ENCODE measurements around the gene SUMO1. TPM values are rescaled to one million over a fixed set of nuclear protein-coding genes. Genes with fewer than 3 reads are reported as not detected.

SUMO1 gene
- total RNA-seq, 1 donor from 2014 or later, result 68.0 TPM

DNA sequence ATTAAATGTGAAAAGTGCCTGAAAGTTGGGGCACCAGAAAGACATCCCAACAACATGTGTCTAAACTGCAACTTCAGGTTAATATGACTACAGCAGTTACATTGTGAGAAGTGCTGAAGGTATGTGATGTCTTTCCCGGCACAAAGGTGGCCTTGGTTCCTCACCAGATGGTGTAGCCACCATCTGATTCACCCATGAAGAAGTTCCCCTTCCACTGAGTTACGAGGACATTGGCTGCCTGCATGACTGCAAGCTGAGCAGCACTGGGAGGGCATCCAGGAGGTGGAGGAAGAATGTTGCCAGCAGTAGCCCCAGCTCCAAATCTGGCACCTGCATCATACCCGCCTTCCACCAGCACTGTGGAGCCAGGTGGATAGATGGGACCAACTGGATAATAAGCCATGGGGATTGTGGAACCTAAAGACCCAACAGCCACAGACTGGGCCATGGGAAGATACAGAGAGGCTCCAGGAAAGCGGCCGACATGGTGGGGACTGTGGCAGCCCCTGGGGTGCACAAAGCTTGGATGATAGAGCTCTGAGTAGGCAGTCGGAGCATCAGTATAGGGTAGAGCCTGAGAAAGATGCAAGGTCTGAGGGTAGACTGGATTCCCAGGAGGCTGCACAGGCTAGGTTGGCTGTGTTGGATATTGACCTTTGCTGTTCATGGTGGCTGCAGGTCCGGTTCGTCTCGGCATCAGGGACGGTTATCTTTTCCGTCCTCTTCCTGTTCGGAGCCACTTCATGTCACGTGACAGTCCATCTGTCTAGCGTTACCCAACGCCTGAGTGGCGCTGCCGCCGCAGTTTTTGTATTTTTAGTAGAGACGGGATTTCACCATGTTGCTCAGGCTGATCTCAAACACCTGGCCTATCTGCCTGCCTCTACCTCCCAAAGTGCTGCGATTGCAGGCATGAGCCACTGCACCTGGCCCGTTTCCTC, 36.9 kb downstream of the SUMO1 start:
- no peak for DNase-seq (ENCODE audit: low spot score)

DNA sequence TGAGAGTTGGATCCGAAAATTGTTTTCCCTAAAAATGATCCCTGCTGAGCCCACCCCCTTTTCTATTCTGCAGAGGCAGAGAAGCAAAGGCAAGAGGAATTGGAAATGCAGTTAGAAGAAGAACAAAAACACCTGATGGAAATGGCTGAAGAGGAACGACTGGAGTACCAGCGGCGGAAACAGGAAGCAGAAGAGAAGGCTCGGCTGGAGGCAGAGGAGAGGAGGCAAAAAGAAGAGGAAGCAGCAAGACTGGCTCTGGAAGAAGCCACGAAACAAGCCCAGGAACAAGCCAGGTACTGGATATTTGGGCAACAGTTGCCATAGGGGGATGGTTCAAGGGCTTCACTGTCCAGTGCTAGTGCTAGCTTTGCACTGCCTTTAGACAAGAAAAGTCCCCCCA, 41.7 kb downstream of the SUMO1 start:
- no peak for DNase-seq (ENCODE audit: low spot score)

DNA sequence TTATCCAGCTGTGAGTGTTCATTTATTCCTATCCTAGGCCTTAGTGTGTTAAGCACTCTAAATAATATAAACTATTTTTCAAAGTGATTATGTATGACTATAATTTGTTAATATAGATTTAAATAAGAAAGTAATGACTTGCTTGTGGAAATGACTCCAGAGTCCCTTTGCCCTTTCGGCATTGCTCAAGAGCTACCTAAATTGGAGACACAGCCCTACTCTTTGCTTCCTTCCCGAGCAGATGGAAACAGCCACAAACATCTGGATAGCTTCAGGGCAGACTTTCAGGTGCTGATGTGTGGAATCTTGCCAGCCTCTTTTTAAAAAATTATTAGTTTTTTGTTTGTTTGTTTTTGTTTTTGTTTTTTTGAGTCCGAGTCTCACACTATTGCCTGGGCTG, 44.0 kb downstream of the SUMO1 start:
- DNase-seq (ENCODE audit: low spot score), result no peak

DNA sequence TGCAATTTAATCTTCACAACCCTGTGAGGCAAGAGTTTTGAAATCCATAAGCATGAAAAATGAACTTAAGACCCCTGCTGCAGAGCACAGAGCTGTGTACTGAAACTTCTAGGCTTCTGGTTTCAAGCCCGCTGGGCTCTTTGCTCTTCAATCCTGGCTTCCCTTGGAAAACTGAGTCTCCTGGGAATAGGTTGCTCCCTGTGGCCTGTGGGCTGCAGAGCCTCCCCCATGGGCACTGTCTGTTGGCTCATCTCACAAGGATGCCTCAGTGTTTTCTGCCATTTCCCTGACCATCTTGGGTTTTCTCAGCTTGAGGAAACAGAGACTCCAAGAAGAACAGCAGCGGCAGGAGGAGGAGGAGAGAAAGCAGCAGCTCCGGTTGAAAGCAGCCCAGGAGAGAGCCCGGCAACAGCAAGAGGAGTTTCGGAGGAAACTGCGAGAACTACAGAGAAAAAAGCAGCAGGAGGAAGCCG, 44.5 kb downstream of the SUMO1 start:
- DNase-seq (ENCODE audit: low spot score), result peak; percentile 68

DNA sequence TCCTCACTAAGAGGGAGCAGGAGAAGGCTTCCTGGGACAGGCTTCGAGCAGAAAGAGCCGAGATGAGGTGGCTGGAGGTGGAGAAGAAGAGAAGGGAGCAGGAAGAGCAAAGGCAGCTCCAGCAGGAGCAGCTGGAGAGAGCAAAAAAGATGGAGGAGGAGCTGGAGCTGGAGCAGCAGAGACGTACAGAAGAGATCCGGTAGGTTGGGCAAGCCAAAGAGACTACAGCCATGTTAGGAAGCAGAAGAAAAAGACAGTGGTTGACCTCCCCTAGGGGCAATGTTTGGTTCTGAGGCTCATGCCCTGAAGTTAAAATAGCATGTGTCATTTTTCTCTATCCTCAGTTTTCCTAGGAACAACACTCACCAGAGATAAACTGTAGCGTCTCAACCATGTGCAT, 45.1 kb downstream of the SUMO1 start:
- DNase-seq (ENCODE audit: low spot score), result no peak

DNA sequence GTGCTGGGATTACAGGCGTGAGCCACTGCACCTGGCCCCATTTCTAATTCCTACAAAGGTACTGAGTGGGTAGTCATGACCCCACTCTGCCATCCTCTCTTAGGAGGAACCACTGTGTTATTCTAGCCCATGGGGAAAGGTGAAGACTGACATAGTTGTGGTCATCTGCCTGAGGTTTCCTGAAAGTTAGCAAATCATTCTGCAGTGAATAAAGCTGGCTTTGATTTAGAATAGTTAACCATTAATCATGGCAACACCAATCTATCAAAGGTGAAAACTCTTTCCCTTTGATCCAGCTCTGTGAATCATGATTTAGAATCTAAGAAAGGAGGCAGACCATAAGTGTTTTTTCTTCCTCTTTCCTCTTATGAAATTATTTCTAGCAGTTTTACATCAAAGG, 50.8 kb downstream of the SUMO1 start:
- DNase-seq (ENCODE audit: low spot score), result no peak

DNA sequence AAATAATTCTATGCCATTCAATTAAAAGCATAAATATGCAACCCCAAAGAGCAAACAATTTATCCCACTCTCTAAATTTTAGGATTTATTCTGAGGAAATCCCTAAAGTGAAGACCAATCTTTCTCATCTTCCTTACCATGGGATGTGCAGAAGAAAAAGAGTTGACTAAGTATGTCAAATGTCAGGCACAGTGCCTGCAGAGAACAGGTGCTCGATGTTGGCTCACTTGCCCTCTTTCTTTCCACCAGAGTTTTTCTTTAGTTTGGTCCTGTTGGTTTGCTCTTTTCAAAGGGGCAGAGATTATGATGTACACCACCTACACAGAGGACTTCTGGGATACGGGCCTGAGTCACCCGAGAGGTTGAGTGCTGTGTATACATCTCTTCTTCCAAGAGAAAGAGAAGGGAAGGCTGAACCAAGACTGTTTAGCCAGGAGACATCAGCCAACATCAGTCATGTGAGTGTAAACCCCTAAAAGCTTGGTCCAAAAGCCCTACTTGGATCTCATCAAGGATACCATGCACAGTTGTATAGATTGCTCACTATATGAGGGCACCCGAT, 51.7 kb downstream of the SUMO1 start:
- no peak for DNase-seq (ENCODE audit: low spot score)

DNA sequence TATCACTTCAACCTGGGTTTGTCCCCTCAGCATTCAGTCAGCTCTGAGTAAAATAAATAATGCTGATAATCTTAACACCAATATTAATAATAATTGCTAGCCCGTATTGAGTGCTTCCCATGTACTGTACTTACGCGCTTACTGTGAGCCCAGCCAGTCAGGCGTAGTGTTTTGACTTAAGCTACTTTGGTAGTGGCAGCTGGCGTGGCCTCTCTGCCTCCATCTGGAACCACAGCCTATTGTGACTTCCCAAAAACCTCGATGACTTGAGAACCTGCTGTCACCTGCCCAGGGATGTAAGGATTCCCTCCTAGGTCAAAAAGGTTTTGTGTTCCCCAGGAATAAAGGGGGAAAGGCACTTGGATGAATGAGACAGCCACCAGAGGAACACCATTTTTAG, 53.2 kb downstream of the SUMO1 start:
- DNase-seq (ENCODE audit: low spot score), result no peak

DNA sequence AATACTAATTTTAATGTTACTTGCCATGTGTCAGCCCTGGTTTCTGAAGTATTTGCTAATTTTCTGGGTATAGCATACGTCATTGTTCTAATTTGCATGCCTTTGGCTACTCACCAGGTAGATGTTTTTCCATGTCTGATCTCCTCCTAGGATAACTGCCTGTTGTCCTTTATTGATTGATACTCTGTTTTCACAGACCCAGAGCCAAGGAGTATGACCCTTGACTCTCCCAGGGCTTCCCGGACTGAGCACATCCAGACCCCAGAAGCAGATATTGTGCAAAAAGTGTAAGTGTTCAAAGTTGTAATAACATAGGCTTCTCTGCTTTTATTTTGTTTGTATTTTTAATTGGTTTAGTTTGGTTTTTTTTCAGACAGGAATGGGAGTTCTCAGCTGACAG, 53.8 kb downstream of the SUMO1 start:
- DNase-seq (ENCODE audit: low spot score), result no peak

DNA sequence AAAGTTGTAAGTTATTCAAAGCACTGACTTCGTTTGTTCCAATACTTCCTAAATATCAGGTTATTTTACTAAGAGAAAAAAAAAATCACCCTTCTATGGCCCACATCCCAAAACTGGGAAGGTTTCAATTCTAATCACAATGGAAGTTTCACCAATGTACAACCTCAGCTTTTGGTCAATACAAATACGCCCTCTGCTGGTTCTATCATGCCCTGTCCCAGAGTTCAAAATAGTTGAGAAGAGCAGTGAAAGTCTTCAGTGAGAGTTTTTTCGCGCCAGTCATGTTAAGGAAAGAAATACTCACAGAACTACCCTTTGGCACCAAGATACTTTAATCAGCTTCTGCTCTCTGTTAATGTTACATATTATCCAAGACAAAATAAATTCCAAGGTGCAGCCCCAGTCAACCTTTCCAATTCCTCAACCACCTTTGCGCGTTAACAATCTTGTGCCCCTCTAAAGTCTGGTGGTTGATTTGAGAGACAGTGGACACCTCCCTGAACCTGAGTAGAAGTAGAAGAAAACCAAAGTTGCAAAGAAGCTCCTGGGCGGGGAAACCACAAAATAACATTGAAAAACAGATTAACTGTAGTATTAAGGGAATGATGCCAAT, 59.9 kb downstream of the SUMO1 start:
- no peak for DNase-seq (ENCODE audit: low spot score)

DNA sequence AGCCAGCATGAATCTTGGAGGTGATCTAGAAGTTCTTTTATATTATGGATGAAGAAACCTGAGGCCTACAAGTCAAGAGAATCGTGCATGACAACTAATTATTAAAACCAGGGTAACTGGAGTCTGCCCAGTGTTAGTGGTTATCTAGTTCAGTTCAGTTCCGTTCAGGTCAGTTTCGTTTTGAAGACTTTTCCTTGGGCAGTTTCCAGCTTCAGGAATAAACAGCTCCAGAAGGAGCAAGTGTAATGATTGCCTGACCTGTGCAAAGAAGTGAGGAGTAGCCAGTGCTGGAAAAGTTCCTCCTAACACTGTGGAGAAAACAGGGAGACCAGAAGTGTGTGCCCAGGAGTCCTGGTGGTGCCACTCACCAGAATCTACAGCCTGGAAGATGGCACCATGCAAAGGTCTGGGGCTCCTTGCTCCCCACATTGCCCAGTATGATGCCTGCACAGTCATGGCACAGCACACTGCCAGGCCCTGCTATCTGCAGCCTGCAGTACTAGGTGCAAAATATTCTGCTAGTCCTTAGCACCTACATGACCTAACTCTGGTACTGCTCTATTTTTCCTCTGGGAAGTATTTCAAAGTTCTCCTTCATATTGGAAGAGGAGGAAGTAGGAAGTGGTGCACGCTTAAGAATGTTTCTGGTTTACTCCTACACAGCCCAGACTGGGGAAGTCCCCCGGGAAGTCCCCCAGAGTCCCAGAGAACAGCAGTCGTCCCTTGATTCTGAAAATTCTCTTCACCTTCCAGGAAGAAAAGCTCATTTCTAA, 65.8 kb downstream of the SUMO1 start:
- no peak for DNase-seq (ENCODE audit: low spot score)

DNA sequence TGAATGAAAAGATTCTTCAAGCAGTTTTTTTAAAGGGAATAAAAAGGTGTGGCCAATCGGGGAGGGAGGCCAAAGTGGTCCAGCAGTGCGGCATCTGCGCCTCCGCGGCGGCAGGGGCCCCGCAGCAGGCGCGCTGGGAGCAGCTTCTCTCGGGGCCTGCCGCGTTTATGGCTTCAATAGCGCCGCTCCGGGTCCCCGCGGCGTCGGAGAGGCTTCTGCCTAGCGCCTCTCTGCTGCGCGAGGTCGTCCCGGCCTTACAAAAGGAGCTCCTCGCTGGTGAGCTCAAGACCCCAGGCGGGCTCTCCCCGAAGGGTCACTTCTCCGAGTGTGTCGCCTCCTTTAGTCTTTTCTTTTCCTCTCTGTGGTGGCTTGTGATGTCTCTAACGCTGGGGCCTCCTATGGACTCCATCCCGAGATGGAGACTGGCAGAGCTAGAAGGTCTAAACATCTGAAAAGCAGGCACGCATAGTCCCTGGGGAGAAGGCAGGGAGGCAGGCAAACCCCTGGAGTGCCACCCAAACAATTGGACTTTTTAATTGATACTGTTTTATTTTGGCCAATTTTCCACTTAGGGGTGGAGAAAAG, 67.1 kb downstream of the SUMO1 start:
- DNase-seq (ENCODE audit: low spot score), result peak; percentile 67

DNA sequence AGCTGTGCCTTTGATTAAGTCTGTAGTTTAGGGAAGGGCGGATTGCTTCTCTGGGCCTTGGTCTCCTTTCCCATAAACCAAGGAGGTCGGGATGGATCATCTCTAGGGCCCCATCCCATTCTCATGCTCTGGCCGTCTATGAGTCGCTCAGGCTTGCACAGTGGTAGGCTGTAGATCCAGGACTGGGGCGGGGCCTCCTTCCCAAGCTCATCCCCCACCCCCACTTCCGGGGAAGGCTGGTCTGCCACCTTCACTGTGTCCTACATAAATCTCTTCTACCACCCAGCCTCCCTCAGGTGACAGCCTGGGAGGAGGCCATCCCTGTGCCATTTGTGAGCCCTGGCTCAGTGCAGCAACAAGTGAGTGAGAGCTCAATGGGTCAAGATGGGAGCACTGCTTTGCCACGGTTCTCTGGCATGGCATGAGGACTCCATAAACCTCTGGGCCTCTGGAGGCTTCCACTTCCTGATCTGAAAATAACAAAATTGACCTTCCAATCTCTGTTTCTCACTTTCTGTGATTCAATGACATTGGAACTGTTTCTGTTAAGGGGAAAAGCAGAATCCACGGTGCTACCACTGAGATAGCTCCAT, 68.5 kb downstream of the SUMO1 start:
- DNase-seq (ENCODE audit: low spot score), result peak; percentile 53

DNA sequence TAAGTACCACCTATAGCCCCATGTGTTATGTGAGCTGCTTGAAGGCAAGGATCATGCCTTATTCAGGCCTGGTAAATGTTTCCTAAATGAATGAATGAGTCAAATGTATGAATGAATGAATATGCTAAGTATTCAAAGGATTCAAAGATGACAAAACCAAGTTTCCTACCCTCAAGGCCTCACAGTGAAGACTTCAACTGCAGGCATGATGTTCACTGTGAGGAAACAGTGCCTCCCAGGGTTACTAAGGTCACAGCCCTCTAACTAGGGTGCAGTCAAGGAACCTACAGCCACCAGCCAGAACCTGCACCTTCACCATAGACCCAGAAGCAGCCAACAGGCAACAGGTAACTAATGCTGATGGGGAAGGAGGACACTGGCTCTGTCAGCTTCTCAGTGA, 69.3 kb downstream of the SUMO1 start:
- no peak for DNase-seq (ENCODE audit: low spot score)

DNA sequence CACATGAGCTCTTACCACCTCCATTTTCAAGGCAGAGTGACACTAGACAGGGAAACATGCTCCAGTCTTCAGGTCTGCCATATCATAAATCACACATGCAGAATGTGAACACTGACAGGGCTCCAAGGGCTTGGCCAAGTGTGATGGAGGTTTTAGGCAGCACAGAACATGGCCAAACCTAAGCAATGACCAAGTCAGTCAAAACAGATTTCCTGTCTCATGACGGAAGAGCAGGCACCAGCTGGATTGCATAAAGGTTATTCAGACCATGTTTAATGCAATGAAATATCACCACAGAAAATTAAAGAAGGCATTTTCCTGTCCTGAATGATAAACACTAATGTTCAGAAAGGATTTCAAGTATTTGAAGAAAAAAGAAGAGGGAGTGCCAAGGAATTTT, 72.5 kb downstream of the SUMO1 start:
- no peak for DNase-seq (ENCODE audit: low spot score)

DNA sequence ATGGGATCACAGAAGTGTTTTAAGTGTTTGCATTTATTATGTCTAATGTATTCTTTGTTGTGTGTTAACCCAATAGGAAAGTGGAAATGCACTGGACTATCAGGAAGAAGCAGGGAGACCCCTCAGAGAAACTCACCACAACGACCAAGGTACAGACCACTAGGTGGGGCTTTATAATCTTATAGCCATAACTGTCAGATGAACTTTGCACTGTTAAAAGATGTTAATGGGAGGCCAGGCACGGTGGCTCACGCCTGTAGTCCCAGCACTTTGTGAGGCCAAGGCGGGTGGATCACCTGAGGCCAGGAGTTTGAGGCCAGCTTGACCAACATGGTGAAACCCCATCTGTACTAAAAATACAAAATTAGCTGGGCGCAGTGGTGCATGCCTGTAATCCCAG, 73.2 kb downstream of the SUMO1 start:
- no peak for DNase-seq (ENCODE audit: low spot score)

DNA sequence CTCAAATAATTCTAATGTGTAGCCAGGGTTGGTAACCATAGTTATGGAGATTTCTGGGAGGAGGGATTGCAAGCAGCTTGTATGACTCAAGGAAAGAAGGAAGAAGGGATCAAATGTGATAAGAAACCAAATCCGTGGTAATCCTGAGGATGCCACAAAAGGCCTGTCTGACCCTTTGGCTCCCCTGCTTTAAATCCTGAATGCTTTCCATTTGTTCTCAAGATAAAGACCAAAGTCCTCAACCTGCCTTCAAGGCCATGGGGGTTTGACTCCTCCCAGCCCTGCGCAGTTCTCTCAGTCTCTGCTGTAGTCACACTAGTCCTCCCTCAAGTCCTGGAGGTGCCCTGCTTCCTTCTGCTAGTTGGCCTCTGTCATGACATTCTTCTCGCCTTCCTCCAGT, 74.0 kb downstream of the SUMO1 start:
- DNase-seq (ENCODE audit: low spot score), result no peak

DNA sequence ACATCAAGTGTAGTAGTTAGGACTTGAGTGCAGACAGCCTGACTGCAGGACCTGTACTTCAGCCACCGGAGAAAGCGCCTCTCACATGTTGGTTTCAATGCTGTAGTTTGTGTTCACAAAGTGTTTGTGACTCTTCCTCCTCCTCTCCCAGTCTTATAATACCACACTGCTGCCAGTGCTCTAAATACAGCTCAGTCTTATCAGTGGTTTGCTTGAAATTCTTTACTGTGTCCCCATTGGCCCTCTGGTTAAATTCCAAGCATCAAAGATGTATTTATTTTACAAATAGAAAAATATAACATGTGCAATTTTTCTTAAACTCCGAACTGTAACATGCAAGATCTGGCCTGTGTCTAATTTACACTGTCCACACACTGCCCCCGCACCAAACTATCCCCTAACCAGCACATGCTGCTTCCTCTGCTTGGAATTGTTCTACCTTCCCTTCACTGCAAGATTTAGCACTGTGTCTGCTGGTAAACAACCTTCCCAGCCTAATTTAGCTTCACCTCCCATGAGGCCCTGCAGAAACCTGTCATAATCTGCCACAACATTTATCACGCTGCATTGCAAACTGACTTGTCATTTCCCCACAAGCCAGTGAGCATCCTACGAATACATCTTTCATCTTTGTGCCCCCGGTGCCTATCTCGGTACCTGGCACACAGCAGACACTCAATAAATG, 77.1 kb downstream of the SUMO1 start:
- no peak for DNase-seq (ENCODE audit: low spot score)

DNA sequence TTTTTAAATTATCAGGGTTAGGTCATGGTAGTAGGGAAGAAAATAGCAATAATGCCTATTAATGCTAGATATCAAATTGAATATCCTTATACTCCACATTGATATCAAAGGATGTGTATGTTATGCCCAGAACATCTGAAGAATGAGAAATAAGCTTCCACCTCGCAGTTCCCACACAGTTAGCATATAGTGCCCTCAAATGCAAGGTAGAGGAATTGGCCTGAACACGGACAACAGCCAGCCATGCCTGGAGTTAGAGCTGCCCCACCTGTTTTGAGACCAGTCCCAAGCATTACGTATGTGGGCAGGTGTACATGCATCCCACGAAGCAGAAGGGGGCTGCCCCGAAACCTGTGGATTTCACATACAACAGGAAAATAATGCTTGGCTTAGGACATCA, 79.6 kb downstream of the SUMO1 start:
- no peak for DNase-seq (ENCODE audit: low spot score)

Measured in mesenteric fat pad (tissue), 1 donor.